Tibial nerve (tissue), 4 donors: Measurements from ENCODE around the gene NEUROD1. TPM values are rescaled to one million over a fixed set of nuclear protein-coding genes. Genes with fewer than 3 reads are reported as not detected.
A peak's percentile ranks its signal among the peaks of the same experiment; 100 is the strongest.

Source experiments
- DNase-seq, 2 donors: peaks; one replicate each; pipeline ENCODE4 v3.0.0-alpha.2; 2019; ENCODE audit warnings: low spot score in 2 of 2
- H3K27ac ChIP-seq, 4 donors: fragments of 200-600 bp; sonication (generic) in 3 of 4; one replicate each; pipeline ENCODE4 v1.5.1; 2017 to 2019; ENCODE audit warnings: mild to moderate bottlenecking in 1 of 4
- H3K27me3 ChIP-seq, 2 donors: fragments of 200-600 bp; sonication (generic) in 1 of 2; one replicate each; pipeline versions ENCODE4 v1.5.1 to v1.6.0; 2017 to 2019
- H3K36me3 ChIP-seq, 3 donors: fragments of 200-600 bp; sonication (generic); one replicate each; pipeline ENCODE4 v1.5.1; 2018 to 2019
- H3K4me1 ChIP-seq, 4 donors: fragments of 200-600 bp; sonication (generic) in 3 of 4; one replicate each; pipeline ENCODE4 v1.5.1; 2017 to 2019
- H3K4me3 ChIP-seq, 4 donors: fragments of 200-600 bp; sonication (generic) in 3 of 4; one replicate each; pipeline ENCODE4 v1.5.1; 2017 to 2019; ENCODE audit warnings: mild to moderate bottlenecking in 1 of 4, moderate library complexity in 1 of 4
- H3K9me3 ChIP-seq, 4 donors: fragments of 200-600 bp; sonication (generic) in 3 of 4; one replicate each; pipeline ENCODE4 v1.5.1; 2017 to 2019
- EP300 ChIP-seq, 2 donors: sonication (generic); formaldehyde crosslinking; IDR thresholded peaks; one replicate each; pipeline ENCODE4 v1.6.1; 2017; ENCODE audit warnings: antibody characterized with exemption in 2 of 2, mild to moderate bottlenecking in 1 of 2
- POLR2A ChIP-seq, 2 donors: fragments of 450-650 bp; IDR thresholded peaks; one replicate each; pipeline ENCODE4 v1.6.1; 2017; ENCODE audit warnings: antibody characterized with exemption in 2 of 2, mild to moderate bottlenecking in 2 of 2, moderate library complexity in 2 of 2
- WGBS, 2 donors: methylation state at CpG; one replicate each; pipeline ENCODE4 v1.1.5; 2018; 5-methylcytosine and 5-hydroxymethylcytosine counted together
- total RNA-seq, 4 donors: library from RNA; depleted of rRNA; stranded (reverse); fragments of >200 nt; gene quantifications; one replicate each; pipeline ENCODE4 v1.1.0, GENCODE V29; 2016
- TF ChIP-seq, protein P1 (sequence below), 5 experiments: fragments of 200-600 bp in 3 of 5; fragments of 450-650 bp in 2 of 5; sonication (generic) in 3 of 5; IDR thresholded peaks; one replicate each; pipeline ENCODE4 v1.5.1; 2016 to 2019; ENCODE audit warnings: antibody characterized with exemption in 5 of 5, mild to moderate bottlenecking in 3 of 5, moderate library complexity in 2 of 5

The NEUROD1 gene
- total RNA-seq, 4 donors from 2014 or later, result not detected

GRCh38 chr2:181682795-181683517 lies 2.6 kb upstream of the NEUROD1 start:
- Histone ChIP-seq H3K4me3 (peak overlapping the region in 2 of 4 donors; percentile 17 to 35), H3K4me1 (peaks cover 0 to 54% (median 15%) of the 10 kb centered on the region in 4 donors), H3K27me3 (peaks cover 0 to 97% of the 10 kb centered on the region in 2 donors), H3K9me3 (no peaks in the 10 kb centered on the region), H3K27ac (no peak overlapping the region), H3K36me3 (no peaks in the 10 kb centered on the region)
- 3 to 5% methylated on average over 34 to 37 of the region's 42 CpGs for WGBS, 2 donors
- no peak for TF ChIP-seq POLR2A (IDR thresholded peaks at IDR 0.05)
- TF ChIP-seq EP300 (IDR thresholded peaks at IDR 0.05), result no peak
- TF ChIP-seq, protein P1, sequence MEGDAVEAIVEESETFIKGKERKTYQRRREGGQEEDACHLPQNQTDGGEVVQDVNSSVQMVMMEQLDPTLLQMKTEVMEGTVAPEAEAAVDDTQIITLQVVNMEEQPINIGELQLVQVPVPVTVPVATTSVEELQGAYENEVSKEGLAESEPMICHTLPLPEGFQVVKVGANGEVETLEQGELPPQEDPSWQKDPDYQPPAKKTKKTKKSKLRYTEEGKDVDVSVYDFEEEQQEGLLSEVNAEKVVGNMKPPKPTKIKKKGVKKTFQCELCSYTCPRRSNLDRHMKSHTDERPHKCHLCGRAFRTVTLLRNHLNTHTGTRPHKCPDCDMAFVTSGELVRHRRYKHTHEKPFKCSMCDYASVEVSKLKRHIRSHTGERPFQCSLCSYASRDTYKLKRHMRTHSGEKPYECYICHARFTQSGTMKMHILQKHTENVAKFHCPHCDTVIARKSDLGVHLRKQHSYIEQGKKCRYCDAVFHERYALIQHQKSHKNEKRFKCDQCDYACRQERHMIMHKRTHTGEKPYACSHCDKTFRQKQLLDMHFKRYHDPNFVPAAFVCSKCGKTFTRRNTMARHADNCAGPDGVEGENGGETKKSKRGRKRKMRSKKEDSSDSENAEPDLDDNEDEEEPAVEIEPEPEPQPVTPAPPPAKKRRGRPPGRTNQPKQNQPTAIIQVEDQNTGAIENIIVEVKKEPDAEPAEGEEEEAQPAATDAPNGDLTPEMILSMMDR (IDR thresholded peaks at IDR 0.05), result no peak
- DNase-seq, result no peak

GRCh38 chr2:181682026-181682789 lies 1.9 kb upstream of the NEUROD1 start:
- H3K4me3 ChIP-seq, result no peak overlapping the region
- WGBS, 2 donors, result 6% methylated on average over 21 to 24 of the region's 24 CpGs
- H3K27me3 ChIP-seq, result peaks cover 0 to 95% of the 10 kb centered on the region in 2 donors
- no peaks in the 10 kb centered on the region for H3K9me3 ChIP-seq
- no peak for TF ChIP-seq EP300 (IDR thresholded peaks at IDR 0.05)
- TF ChIP-seq, protein P1 (IDR thresholded peaks at IDR 0.05), result no peak
- DNase-seq, result no peak
- peaks cover 0 to 54% (median 15%) of the 10 kb centered on the region in 4 donors for H3K4me1 ChIP-seq
- no peaks in the 10 kb centered on the region for H3K36me3 ChIP-seq
- H3K27ac ChIP-seq, result no peak overlapping the region

- H3K4me1 ChIP-seq, result peaks cover 0 to 54% (median 15%) of the 10 kb centered on the region in 4 donors
- H3K27ac ChIP-seq, result no peak overlapping the region
- peaks cover 0 to 86% of the 10 kb centered on the region in 2 donors for H3K27me3 ChIP-seq
- no peak for DNase-seq
- H3K9me3 ChIP-seq, result no peaks in the 10 kb centered on the region
- H3K4me3 ChIP-seq, result peak overlapping the region in 2 of 4 donors; percentile 24 to 25
- no peaks in the 10 kb centered on the region for H3K36me3 ChIP-seq
- no peak for TF ChIP-seq EP300 (IDR thresholded peaks at IDR 0.05)
- TF ChIP-seq, protein P1 (IDR thresholded peaks at IDR 0.05), result no peak
- no peak for TF ChIP-seq POLR2A (IDR thresholded peaks at IDR 0.05)
- 4 to 6% methylated on average over 38 of the region's 38 CpGs for WGBS, 2 donors
These were observed 857 bp upstream of the NEUROD1 start for GRCh38 chr2:181680937-181681811.

DNA sequence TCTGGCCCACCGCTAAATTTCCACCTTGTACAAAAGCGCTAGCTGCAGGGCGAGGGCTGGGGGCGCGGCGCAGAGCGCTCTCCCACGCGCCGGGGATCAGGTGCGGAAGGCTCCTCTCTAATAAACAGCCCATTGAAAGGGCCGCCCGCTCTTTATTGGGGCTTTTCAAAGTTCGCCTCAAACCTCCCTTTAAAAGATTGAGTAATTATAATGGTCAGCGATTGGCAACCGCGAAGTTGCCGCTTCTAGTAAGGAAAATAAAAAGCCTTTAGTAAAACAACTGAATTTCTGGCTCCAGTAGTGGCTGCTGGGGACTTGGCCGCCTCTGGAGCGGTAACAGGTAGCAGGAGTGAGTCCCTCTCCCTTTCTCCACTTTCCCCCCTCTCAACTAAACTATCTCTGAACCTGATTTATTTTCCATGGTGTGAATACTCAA lies 755 bp downstream of the NEUROD1 start:
- Histone ChIP-seq H3K9me3 (no peaks in the 10 kb centered on the region), H3K27ac (no peak overlapping the region), H3K4me3 (no peak overlapping the region), H3K4me1 (peaks cover 0 to 50% (median 15%) of the 10 kb centered on the region in 4 donors), H3K36me3 (no peaks in the 10 kb centered on the region), H3K27me3 (peaks cover 0 to 72% of the 10 kb centered on the region in 2 donors)
- DNase-seq, result no peak
- TF ChIP-seq POLR2A (IDR thresholded peaks at IDR 0.05), result no peak
- TF ChIP-seq, protein P1 (IDR thresholded peaks at IDR 0.05), result no peak
- TF ChIP-seq EP300 (IDR thresholded peaks at IDR 0.05), result no peak
- 2 to 5% methylated on average over 20 of the region's 20 CpGs for WGBS, 2 donors
